Breast epithelium (tissue), 3 donors: ENCODE results near the gene FAH.
A peak's percentile ranks its signal among the peaks of the same experiment; 100 is the strongest.

Source experiments
- POLR2AphosphoS5 ChIP-seq, 3 donors: sonication (generic); formaldehyde crosslinking; IDR thresholded peaks; one replicate each; pipeline ENCODE4 v1.6.1; 2017; ENCODE audit warnings: antibody characterized with exemption in 3 of 3
- TF ChIP-seq, protein P1 (sequence below), 3 donors: fragments of 450-650 bp; IDR thresholded peaks; one replicate each; pipeline ENCODE4 v1.5.1; 2016 to 2017; ENCODE audit warnings: antibody characterized with exemption in 3 of 3, mild to moderate bottlenecking in 3 of 3, moderate library complexity in 3 of 3

DNA sequence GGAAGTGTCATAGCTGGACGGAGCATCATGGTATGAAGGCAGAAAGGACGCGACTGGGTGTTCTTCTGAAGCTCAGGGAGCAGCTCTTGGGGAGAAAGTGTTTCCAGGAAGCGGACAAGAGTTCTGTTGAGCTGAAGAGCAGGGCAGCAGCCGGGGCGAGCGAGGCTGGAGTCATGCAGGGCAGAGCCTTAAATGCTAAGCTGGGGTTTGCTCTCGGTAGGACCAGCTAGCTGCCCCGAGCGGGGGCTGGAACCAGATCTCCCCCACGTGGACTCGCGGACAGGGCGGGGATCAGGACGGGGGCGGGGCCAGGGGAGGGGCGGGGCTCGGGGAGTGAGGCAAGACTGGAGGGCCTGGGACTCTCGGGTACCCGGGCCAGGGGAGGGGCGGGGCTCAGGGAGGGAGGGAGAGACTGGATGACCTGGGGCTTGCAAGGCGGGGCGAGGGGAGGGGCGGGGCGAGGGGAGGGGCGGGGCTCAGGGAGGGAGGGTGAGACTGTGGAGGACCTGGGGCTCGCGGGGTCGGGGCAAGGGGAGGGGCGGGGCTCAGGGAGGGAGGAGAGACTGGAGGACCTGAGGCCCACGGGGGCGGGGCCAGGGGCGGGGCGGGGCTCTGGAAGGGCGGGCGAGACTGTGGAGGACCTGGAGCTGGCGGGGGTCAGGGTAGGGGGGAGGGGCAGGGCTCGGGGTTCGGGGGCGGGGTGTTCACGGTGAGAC lies 461 bp upstream of the FAH start:
- TF ChIP-seq POLR2AphosphoS5 (IDR thresholded peaks at IDR 0.05), result peak in 1 of 3 donors; percentile 12
- TF ChIP-seq, protein P1, sequence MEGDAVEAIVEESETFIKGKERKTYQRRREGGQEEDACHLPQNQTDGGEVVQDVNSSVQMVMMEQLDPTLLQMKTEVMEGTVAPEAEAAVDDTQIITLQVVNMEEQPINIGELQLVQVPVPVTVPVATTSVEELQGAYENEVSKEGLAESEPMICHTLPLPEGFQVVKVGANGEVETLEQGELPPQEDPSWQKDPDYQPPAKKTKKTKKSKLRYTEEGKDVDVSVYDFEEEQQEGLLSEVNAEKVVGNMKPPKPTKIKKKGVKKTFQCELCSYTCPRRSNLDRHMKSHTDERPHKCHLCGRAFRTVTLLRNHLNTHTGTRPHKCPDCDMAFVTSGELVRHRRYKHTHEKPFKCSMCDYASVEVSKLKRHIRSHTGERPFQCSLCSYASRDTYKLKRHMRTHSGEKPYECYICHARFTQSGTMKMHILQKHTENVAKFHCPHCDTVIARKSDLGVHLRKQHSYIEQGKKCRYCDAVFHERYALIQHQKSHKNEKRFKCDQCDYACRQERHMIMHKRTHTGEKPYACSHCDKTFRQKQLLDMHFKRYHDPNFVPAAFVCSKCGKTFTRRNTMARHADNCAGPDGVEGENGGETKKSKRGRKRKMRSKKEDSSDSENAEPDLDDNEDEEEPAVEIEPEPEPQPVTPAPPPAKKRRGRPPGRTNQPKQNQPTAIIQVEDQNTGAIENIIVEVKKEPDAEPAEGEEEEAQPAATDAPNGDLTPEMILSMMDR (IDR thresholded peaks at IDR 0.05), result no peak
